ENCODE measurements around the gene PCP2. TPM values are rescaled to one million over a fixed set of nuclear protein-coding genes. Genes with fewer than 3 reads are reported as not detected.
A peak's percentile ranks its signal among the peaks of the same experiment; 100 is the strongest.

The PCP2 gene
- total RNA-seq, 1 donor from 2014 or later: not detected

DNA sequence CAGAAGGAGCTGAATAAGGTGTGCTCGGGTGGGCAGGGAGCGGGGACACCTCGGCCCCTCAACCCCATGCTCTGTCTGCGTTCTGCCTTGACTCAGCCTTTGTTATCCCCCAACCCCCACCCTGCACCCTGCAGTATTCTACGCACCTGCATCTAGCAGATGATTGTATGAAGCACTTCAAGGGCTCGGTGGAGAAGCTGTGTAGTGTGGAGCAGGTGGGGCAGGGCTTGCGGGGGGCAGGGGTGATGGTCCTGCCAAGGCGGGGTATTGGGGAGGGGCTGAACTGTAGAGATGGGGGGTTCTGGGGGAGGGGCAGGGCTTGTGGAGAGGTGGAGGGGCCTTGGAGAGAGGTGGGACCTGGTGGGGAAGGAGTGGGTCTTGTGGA is 9.5 kb upstream of the PCP2 start:
- Histone ChIP-seq H4K20me1 (ENCODE audit: low read depth) (no peaks in the 10 kb centered on the region), H3K79me2 (ENCODE audit: low read depth) (no peaks in the 10 kb centered on the region), H3K27ac (no peak overlapping the region), H3K27me3 (no peaks in the 10 kb centered on the region), H3F3A (ENCODE audit: low read depth) (peaks cover 11% of the 10 kb centered on the region), H3K36me3 (no peaks in the 10 kb centered on the region), H3K4me1 (no peaks in the 10 kb centered on the region), H3K4me2 (no peak overlapping the region), H2AFZ (replicated peaks) (no peak overlapping the region), H3K9ac (no peak overlapping the region), H3K4me3 (no peak overlapping the region), H3K9me3 (ENCODE audit: low read depth) (no peaks in the 10 kb centered on the region)
- Mint-ChIP-seq H3K4me1 (no peaks in the 10 kb centered on the region), H3K4me3 (no peak overlapping the region), H3K27me3 (ENCODE audit: insufficient read depth, low read depth) (peaks cover 7% of the 10 kb centered on the region), H3K27ac (no peak overlapping the region), H3K9me3 (peaks cover 2% of the 10 kb centered on the region), H3K36me3 (no peaks in the 10 kb centered on the region)
- no peak for DNase-seq (ENCODE audit: low spot score)
- TF ChIP-seq, protein P1, sequence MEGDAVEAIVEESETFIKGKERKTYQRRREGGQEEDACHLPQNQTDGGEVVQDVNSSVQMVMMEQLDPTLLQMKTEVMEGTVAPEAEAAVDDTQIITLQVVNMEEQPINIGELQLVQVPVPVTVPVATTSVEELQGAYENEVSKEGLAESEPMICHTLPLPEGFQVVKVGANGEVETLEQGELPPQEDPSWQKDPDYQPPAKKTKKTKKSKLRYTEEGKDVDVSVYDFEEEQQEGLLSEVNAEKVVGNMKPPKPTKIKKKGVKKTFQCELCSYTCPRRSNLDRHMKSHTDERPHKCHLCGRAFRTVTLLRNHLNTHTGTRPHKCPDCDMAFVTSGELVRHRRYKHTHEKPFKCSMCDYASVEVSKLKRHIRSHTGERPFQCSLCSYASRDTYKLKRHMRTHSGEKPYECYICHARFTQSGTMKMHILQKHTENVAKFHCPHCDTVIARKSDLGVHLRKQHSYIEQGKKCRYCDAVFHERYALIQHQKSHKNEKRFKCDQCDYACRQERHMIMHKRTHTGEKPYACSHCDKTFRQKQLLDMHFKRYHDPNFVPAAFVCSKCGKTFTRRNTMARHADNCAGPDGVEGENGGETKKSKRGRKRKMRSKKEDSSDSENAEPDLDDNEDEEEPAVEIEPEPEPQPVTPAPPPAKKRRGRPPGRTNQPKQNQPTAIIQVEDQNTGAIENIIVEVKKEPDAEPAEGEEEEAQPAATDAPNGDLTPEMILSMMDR (IDR thresholded peaks at IDR 0.05): no peak
- TF ChIP-seq EZH2 (IDR thresholded peaks at IDR 0.05) (no peak), EZH2phosphoT487 (IDR thresholded peaks at IDR 0.05) (no peak)

DNA sequence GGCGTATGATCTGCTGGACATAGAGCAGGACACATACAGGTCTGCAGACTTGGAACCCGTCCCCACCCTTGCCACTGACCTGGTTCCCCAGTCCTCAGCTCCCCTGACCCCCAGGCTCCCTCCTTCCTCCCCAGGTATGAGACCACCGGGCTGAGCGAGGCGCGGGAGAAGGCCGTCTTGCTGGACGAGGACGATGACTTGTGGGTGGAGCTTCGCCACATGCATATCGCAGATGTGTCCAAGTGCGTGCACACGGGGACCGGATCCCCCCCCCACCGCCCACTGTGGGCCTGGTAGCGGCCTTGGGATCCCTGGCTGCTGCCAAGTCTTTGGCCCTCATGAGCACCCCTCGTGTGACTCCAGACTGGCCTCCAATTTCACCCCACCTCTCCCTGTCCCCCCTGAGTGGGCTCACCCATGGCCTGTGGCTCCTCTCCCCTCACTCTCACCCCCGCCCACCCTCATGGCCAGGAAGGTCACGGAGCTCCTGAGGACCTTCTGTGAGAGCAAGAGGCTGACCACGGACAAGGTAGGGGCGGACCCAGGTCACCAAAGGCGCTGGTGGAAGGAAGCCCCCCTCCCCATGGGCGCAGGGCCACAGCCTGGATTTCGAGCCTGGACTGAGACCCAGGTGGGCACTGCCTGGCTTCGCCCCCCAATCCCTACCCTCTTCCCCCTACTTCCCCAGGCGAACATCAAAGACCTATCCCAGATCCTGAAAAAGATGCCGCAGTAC is 8.9 kb upstream of the PCP2 start:
- H3K27me3 Mint-ChIP-seq (ENCODE audit: insufficient read depth, low read depth): peaks cover 7% of the 10 kb centered on the region
- Histone ChIP-seq H3K4me3 (no peak overlapping the region), H4K20me1 (ENCODE audit: low read depth) (no peaks in the 10 kb centered on the region), H3K9me3 (ENCODE audit: low read depth) (no peaks in the 10 kb centered on the region), H3F3A (ENCODE audit: low read depth) (peaks cover 11% of the 10 kb centered on the region), H3K27ac (no peak overlapping the region), H3K4me2 (no peak overlapping the region), H2AFZ (replicated peaks) (no peak overlapping the region), H3K4me1 (no peaks in the 10 kb centered on the region), H3K79me2 (ENCODE audit: low read depth) (no peaks in the 10 kb centered on the region), H3K36me3 (no peaks in the 10 kb centered on the region), H3K9ac (no peak overlapping the region), H3K27me3 (no peaks in the 10 kb centered on the region)
- TF ChIP-seq EZH2 (IDR thresholded peaks at IDR 0.05): no peak
- no peak for TF ChIP-seq EZH2phosphoT487 (IDR thresholded peaks at IDR 0.05)
- TF ChIP-seq, protein P1 (IDR thresholded peaks at IDR 0.05): no peak
- DNase-seq (ENCODE audit: low spot score): no peak
- H3K27ac Mint-ChIP-seq: no peak overlapping the region
- no peaks in the 10 kb centered on the region for H3K36me3 Mint-ChIP-seq
- H3K9me3 Mint-ChIP-seq: peaks cover 2% of the 10 kb centered on the region
- no peak overlapping the region for H3K4me3 Mint-ChIP-seq
- no peaks in the 10 kb centered on the region for H3K4me1 Mint-ChIP-seq

- Mint-ChIP-seq H3K27me3 (ENCODE audit: insufficient read depth, low read depth) (peaks cover 9% of the 10 kb centered on the region), H3K27ac (no peak overlapping the region), H3K4me3 (no peak overlapping the region), H3K4me1 (no peaks in the 10 kb centered on the region), H3K36me3 (no peaks in the 10 kb centered on the region), H3K9me3 (peaks cover 2% of the 10 kb centered on the region)
- no peak overlapping the region for H3K4me3 ChIP-seq
- no peak overlapping the region for H3K9ac ChIP-seq
- no peak for TF ChIP-seq EZH2 (IDR thresholded peaks at IDR 0.05)
- TF ChIP-seq, protein P1 (IDR thresholded peaks at IDR 0.05): peak; percentile 38
- TF ChIP-seq EZH2phosphoT487 (IDR thresholded peaks at IDR 0.05): no peak
- H3K4me2 ChIP-seq: no peak overlapping the region
- no peaks in the 10 kb centered on the region for H3K9me3 ChIP-seq (ENCODE audit: low read depth)
- H3K4me1 ChIP-seq: no peaks in the 10 kb centered on the region
- H3F3A ChIP-seq (ENCODE audit: low read depth): peaks cover 11% of the 10 kb centered on the region
- H3K36me3 ChIP-seq: no peaks in the 10 kb centered on the region
- H2AFZ ChIP-seq (replicated peaks): no peak overlapping the region
- H3K27ac ChIP-seq: no peak overlapping the region
- peaks cover 2% of the 10 kb centered on the region for H3K27me3 ChIP-seq
- H3K79me2 ChIP-seq (ENCODE audit: low read depth): no peaks in the 10 kb centered on the region
- peak; percentile 26 for DNase-seq (ENCODE audit: low spot score)
- H4K20me1 ChIP-seq (ENCODE audit: low read depth): no peaks in the 10 kb centered on the region
These were observed 8.1 kb upstream of the PCP2 start for GRCh38 chr19:7641290-7642276.
